ENCODE data around the gene SLC22A16. TPM values are rescaled to one million over a fixed set of nuclear protein-coding genes. Genes with fewer than 3 reads are reported as not detected.
"Not testable (repeated sequence)": the region's sequence is repeated elsewhere in the genome, so short reads cannot be mapped to it uniquely, and the experiment has no call there.

The SLC22A16 gene
- total and polyA plus RNA-seq, 10 of the 15 experiments (the other 5 are each of a cell fraction or from before 2014, with no cell fraction given): not detected

DNA sequence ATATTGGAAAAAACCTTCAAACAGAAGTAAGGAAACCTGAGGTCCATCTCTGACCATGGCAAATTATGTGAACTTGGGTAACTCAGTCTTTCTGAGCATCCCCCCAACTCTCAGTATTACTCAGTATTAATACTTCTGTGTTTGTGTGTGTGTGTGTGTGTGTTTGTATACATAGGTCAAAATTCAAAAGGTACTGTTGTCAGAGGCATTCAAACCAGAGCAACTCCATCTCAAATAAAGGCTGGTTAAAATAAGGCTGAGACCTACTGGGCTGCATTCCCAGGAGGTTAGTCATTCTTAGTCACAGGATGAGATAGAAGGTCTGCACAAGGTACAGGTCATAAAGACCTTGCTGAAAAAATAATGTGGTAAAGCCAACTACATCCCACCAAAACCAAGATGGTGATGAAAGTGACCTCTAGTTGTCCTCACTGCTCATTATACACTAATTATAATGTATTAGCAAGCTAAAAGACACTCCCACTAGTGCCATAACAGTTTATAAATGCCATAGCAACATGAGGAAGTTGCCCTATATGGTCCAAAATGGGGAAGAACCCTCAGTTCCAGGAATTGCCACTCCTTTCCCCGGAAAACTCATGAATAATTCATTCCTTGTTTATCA, 33.3 kb upstream of the SLC22A16 start:
- WGBS (ENCODE audit: insufficient coverage, insufficient replicate concordance, low lambda C conversion rate, missing lambda C conversion rate): 0% methylated on average over 1 of the region's 1 CpG
- Histone ChIP-seq H2AFZ (ENCODE audit: control insufficient read depth, low read depth, low read length) (no peak overlapping the region), H3K9me3 (replicated peaks; ENCODE audit: control insufficient read depth, insufficient read depth, low read length) (no peaks in the 10 kb centered on the region; the same call in 2 of the 3 replicates), H3K79me2 (ENCODE audit: control insufficient read depth, insufficient read depth, low read length) (no peaks in the 10 kb centered on the region), H4K20me1 (ENCODE audit: control insufficient read depth, insufficient read depth) (no peaks in the 10 kb centered on the region), H3K27me3 (replicated peaks in 1 of 2; ENCODE audit: control insufficient read depth in 2 of 2, insufficient read depth in 2 of 2, low read length in 1 of 2) (no peaks in the 10 kb centered on the region; a peak in 1 of 4 replicates), H3K9ac (ENCODE audit: control insufficient read depth, insufficient read depth, low read length) (no peak overlapping the region), H3K4me2 (ENCODE audit: control insufficient read depth, insufficient read depth) (no peak overlapping the region), H3K4me1 (ENCODE audit: control insufficient read depth, insufficient read depth, low read length) (no peaks in the 10 kb centered on the region), H3K36me3 (ENCODE audit: control insufficient read depth in 2 of 2, insufficient read depth in 2 of 2, low read length in 1 of 2) (no peaks in the 10 kb centered on the region), H3K4me3 (no peak overlapping the region), H3K27ac (ENCODE audit: control insufficient read depth, insufficient read depth) (no peak overlapping the region)
- intact Hi-C loops (cut with micrococcal nuclease; ENCODE audit: unreplicated experiment): no loop called here
- DNase-seq (ENCODE audit: low read depth, low spot score) (no peak), FAIRE-seq (no peak), ATAC-seq (no peak)
- POLR2A ChIA-PET: no interaction called here
- RAD21 ChIA-PET (ENCODE audit: unreplicated experiment): no interaction called here
- SMC1A ChIA-PET (ENCODE audit: uncharacterized antibody, unreplicated experiment): interaction anchor here (0.7 kb wide), 1 partner anchor 465 kb away, joined by 3 read pairs; no protein-coding TSS in a partner anchor
- no TSS peak for BruUV-seq (replicated peaks)
- peak; percentile 31; the same call in 1 of the 2 replicates for TF ChIP-seq JUNB (IDR thresholded peaks at IDR 0.05)
- peak; percentile 39; the same call in 1 of the 2 replicates for TF ChIP-seq RUNX3 (IDR thresholded peaks at IDR 0.05; ENCODE audit: low read length)
- TF ChIP-seq IRF4 (IDR thresholded peaks at IDR 0.05; ENCODE audit: low read depth, low read length): peak; percentile 50; the same call in 1 of the 2 replicates
- TF ChIP-seq RBBP5 (conservative IDR thresholded peaks at IDR 0.05): no peak
- in situ Hi-C loops (cut with MboI): no loop called here
- CTCF ChIA-PET: no interaction called here

DNA sequence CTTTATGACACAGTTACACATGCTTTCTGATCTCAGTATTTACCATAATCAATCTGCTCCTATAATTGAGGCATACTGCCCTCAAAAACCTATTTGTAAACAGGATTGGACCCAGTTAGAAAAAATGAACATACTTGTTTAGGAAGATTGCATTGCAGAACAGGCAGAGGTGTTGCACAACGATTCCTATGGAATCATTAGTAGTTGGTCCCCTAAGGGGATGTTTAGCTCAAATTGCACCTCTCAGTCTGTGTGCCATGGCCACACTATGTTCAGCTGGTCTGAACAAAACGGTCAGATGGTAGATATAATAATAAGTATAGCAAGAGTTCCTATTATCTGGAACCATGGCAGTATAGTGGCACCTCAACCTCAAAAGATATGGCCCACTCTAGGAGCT, 28.5 kb upstream of the SLC22A16 start:
- FAIRE-seq; H4K20me1 ChIP-seq (ENCODE audit: control insufficient read depth, insufficient read depth); H3K9me3 ChIP-seq (replicated peaks; ENCODE audit: control insufficient read depth, insufficient read depth, low read length); ATAC-seq; H3K9ac ChIP-seq (ENCODE audit: control insufficient read depth, insufficient read depth, low read length); H3K27me3 ChIP-seq (replicated peaks in 1 of 2; ENCODE audit: control insufficient read depth in 2 of 2, insufficient read depth in 2 of 2, low read length in 1 of 2); H3K79me2 ChIP-seq (ENCODE audit: control insufficient read depth, insufficient read depth, low read length); H3K4me2 ChIP-seq (ENCODE audit: control insufficient read depth, insufficient read depth); in situ Hi-C loops (cut with MboI); POLR2A ChIA-PET; CTCF ChIA-PET; intact Hi-C loops (cut with micrococcal nuclease; ENCODE audit: unreplicated experiment); H3K27ac ChIP-seq (ENCODE audit: control insufficient read depth, insufficient read depth); H3K4me1 ChIP-seq (ENCODE audit: control insufficient read depth, insufficient read depth, low read length); DNase-seq (ENCODE audit: low read depth, low spot score); H2AFZ ChIP-seq (ENCODE audit: control insufficient read depth, low read depth, low read length); H3K36me3 ChIP-seq (ENCODE audit: control insufficient read depth in 2 of 2, insufficient read depth in 2 of 2, low read length in 1 of 2); BruUV-seq (replicated peaks); RAD21 ChIA-PET (ENCODE audit: unreplicated experiment); SMC1A ChIA-PET (ENCODE audit: uncharacterized antibody, unreplicated experiment); H3K4me3 ChIP-seq: not testable (repeated sequence)
- 0% methylated on average over 2 of the region's 2 CpGs for WGBS (ENCODE audit: insufficient coverage, insufficient replicate concordance, low lambda C conversion rate, missing lambda C conversion rate)

All from GM12878 (cell line).